Inferior parietal cortex (tissue), 1 donor: ENCODE data around the gene THUMPD3.

Source experiments
- DNase-seq: peaks from one replicate; pipeline ENCODE4 v3.0.0-alpha.2; 2016; ENCODE audit errors: extremely low spot score

Gene THUMPD3

GRCh38 chr3:9361691-9362388 lies 1.0 kb upstream of the THUMPD3 start:
- DNase-seq, result no peak

DNA sequence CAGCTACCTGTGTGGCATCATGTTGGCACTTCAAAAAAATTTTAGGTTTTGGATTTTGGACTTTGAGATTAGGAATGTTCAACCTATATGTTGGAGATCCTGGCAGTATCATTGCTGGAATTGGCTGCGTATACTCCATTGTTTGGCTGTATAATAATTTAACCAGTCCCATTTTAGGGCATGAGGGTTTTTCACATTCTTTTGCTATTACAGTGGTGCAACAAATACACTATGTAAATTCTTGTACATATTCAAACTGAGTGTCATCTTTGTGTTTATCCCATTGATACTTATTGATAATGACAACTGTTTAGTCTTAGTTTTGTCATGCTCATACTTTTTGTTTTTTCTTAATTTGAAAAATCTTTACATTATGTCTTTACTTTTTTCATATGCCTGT lies 6.7 kb downstream of the THUMPD3 start:
- DNase-seq, result no peak

GRCh38 chr3:9373465-9373864 lies 10.6 kb downstream of the THUMPD3 start:
- no peak for DNase-seq

GRCh38 chr3:9377981-9378380 lies 15.1 kb downstream of the THUMPD3 start:
- no peak for DNase-seq

DNA sequence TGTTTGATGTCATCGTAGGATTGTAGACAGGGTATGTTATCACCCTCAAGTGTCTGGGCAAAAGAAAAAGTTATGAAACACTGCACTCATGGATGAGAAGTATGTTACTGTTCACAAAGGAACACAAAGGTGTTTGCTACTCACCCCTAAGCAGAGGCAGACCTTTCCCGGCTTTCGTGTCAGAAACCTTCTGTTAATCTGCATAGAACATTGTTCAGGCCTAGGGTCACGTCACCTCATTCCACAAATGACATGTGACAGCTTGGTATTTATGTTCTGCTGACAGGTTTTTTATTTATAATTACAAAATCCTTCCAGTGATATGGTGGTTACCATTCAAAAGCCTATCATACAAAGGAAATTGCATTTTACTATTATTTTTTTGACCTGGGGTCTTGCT lies 16.5 kb downstream of the THUMPD3 start:
- no peak for DNase-seq

- DNase-seq, result no peak
Observed at GRCh38 chr3:9380014-9380413, 17.2 kb downstream of the THUMPD3 start.

- DNase-seq, result no peak
Observed at GRCh38 chr3:9384141-9384828, 21.4 kb downstream of the THUMPD3 start.

- no peak for DNase-seq
Observed at GRCh38 chr3:9385187-9386077, 22.6 kb downstream of the THUMPD3 start.

GRCh38 chr3:9386078-9386459 lies 23.2 kb downstream of the THUMPD3 start:
- no peak for DNase-seq

DNA sequence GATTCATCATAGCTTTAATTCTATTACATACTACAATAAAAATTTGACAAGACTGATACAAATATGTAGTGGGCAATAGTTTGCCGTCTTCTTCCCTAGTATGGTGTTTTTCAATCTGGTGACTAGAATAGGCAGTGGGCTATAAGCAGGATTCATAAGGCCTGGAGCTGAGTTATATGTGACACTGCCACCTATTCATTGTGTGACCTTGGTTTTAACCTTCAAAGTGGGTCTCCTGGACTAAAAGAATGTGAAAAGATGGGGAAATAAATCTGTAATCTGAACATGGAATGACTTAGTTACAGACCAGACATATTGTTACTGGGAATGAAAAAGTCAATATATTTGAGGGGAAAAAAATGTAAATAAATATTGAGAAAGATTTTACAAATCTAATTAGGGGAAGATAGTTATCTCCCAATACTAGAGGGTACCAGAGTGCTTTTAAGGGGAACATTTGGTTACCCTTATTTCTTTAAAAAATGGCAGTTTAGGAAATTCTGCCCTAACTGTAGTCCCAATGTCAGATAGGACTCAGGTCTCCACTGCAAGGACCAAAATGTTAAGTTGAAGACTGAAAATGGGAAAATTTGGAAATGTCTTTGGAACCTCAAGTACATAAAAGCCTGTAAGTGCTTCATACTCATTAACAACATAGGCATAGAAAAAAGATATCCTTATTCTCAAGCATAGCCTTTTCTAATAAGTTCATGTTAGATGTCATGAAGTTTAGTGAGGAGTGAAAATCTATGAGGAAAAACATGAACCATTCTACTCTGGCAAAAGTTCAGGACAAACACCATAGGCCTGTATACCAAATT lies 23.9 kb downstream of the THUMPD3 start:
- no peak for DNase-seq

DNA sequence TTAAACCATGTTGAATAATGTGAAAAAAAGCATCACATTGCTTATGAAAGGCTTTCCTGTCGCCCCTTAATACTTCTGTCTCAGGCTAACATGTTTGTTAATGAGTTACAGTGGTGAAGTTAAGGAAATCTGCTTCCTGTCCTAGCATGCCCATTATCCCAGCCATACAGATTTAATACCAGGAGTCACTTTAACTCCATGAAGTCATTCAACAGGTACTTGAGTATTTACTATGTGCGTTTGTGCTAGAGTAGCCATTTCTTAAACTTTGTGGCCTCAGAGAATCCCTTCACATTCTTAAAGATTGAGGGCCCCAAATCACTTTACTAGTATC lies 24.4 kb downstream of the THUMPD3 start:
- DNase-seq, result no peak

DNA sequence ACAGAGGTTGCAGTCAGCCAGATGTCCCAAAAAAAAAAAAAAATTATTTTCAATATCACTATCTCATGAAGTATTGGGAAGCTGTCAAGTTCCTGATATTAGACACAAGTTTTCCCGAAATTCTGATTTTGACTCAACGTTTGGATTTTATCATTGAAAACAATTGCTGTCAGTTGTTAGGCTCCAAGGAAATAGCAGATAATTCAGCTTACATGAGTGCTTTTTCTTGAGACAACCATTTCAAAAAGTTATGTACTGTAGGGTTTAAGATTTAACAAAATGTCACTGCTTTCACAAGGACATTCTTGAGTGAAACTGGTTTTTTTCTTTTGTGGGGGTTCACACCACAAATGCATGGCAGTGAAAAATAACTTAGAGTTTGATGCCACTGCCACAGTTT lies 25.3 kb downstream of the THUMPD3 start:
- DNase-seq, result no peak

DNA sequence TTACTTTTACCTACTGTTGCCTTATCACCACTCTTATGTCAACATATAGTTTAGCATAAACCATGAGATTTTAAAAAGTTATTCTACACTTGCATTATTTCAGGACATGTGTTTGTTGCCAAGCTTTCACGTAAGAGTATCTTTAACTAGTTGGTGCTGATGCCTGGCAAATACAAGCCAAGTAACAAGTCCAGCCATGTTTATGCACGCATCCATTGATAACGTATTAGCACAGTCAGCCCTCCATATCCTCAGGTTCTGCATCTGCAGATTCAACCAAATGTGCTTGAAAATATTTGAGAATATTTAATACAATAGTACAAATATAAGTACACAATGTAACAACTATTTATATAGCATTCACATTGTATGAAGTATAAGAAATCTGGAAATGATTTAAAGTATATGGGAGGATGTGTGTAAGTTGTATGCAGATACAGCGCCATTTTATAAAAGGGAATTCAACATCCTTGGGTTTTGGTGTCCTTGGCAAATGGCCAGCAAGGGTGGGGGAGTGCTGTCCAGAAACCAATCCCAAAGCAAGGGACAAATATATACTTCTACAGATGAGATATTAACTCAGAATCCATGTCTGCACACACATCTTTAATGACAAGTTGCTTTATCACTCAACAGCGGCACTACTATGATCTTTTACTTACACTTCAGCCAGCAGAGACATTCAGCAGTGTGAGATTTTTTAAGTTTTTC lies 25.9 kb downstream of the THUMPD3 start:
- no peak for DNase-seq

GRCh38 chr3:9390265-9390888 lies 27.5 kb downstream of the THUMPD3 start:
- DNase-seq, result no peak

DNA sequence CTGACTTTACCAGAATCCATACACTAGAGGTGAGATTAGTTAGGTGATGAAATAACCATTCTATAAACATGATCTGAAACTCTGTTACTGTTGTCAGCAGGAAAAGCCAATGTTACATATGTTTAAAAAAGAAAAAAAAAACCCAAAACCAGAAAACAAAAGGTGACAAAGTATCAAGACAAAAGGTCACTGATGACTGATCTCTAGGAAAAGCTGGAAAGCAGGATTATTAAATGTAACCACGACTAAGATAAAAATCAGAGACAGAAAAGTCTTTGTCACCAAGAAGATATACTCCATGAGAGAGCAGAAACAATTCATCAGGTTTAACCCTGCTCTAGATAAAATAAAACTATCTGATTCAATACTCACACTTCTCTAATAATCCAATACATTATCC lies 29.2 kb downstream of the THUMPD3 start:
- no peak for DNase-seq

DNA sequence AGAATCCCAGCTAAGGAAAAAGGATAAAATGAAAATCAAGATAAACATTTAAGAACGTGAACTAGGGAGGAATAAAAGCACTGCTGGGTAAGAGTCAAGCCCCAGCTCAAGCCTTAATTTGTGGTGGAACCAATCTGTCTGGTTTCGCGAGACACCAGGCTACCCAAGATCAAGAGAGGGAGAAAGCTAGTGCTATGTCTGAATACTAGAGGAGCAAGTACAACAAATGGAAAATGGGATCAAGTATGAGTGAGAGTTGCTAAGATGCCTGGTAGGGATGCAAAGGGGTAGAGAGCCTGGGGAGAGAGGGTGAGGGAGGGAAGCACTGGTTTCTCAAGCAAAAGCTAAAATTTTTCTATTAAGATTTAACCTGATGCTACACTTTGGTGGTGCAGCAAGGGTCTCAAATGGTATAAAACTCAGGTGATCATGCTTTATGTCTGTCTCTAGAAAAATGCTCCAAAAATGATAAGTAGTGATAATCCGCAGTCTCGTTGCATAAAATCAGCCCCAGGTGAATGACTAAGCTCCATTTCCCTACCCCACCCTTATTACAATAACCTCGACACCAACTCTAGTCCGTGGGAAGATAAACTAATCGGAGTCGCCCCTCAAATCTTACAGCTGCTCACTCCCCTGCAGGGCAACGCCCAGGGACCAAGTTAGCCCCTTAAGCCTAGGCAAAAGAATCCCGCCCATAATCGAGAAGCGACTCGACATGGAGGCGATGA lies 32.9 kb downstream of the THUMPD3 start:
- no peak for DNase-seq

- DNase-seq, result peak; percentile 72
Observed at GRCh38 chr3:9396301-9396631, 33.4 kb downstream of the THUMPD3 start.

DNA sequence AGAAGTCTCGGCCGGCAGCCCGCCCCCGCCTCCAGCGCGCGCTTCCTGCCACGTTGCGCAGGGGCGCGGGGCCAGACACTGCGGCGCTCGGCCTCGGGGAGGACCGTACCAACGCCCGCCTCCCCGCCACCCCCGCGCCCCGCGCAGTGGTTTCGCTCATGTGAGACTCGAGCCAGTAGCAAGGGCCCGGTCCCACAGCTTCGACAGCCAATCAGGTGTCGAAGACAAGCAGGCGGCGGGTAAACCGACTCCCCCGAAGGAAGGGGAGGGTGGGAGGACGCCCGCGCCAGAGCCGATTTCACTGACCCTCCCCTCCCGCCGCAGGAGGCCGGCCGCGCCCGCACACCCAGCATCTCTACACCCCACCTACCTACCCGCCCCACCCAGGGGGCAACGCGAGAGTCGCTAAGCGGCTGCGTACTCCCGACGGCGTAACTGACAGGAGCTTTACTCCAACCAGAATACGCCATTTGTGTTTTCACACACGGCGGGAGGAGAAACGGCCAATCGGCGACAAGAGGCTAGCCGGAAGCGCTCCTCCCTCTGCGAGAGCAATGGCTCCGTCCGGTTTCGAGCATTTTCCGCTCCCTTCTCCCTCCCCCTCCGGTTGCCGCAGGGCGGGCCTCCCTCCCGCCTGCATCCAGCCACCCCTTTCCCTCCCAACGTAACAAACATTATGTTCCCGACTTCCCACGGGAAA lies 33.9 kb downstream of the THUMPD3 start:
- DNase-seq, result peak; percentile 99

DNA sequence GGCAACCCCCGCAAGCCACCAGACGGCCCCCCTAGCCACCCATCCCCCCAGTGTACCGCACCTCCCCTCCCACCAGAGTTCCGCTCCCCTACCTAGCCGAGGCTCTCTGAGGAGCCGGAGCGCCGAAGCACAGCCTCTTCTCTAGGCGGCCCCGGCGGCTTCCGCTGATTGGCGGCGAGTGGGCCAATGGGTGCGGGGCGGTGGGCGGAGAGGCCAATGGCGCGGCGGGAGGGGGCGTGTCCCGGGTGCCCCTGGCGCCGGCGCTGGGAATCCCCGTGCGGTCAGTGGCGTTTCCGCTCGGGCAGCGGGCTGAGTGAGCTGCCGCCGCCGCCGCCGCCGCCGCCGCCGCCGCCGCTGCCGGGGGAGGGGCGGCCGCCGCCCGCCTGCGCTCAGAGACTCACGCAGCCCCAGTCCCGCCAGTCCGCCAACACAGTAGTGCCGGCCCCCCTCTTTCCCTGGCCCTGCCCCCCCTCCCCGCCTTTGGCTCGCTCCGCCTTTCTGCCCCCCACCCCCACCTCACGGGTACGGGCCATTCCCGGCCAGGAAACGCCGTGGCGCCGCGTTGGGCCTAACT lies 34.6 kb downstream of the THUMPD3 start, which contains the start of gene SETD5:
Gene SETD5, plus strand, starts transcription at position 284 of the 574 bp plus-strand sequence. CDS start 31,324 bp downstream, outside the sequence.
- peak; percentile 93 for DNase-seq
